Bronchus fibroblast of lung (primary cell): Measurements from ENCODE around the gene DRC1. TPM values are rescaled to one million over a fixed set of nuclear protein-coding genes. Genes with fewer than 3 reads are reported as not detected.

Source experiments
- total RNA-seq: library from RNA; depleted of rRNA; stranded (reverse); fragments of >200 nt; gene quantifications from 2 replicates; pipeline ENCODE4 v1.2.3, GENCODE V29; 2015

Gene DRC1
- total RNA-seq = not detected in 2 replicates

DNA sequence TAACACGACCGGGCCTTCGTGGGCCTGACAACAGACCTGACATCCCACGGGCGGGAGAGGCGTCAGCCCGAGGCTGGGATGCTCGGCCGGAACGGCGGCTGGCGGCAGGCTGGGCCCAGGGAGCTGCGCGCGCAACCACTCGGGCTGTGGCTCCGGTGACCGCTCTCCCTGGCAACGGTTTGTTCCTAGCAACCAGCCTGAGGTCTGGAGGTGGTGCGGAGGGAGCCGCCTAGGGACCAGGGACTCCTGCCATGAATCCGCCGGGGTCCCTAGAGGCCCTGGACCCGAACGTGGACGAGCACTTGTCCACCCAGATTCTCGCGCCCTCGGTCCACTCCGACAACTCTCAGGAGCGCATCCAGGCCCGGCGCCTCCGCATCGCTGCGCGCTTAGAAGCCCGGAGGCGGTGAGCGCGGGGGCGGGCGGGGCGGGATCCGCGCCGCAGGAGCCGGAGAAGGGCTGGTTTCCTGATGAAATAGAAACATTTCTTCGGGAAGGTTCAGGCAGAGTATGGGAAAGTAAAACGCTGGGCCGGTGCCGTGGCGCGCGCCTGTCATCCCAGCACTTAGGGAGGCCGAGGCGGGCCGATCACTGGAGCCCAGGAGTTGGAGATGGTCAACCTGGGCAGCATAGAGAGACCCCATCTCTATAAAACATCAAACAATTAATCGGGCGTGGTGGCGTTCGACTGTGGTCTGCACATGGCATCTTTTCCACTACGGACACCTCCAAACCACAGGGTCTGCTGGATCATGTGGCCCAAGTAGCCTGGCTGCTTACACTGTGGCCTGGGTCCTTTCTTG lies at the start of gene DRC1:
DRC1 (plus strand) TSS at position 182 of the 803 bp plus-strand sequence; CDS start at position 252, 70 bp downstream.

DNA sequence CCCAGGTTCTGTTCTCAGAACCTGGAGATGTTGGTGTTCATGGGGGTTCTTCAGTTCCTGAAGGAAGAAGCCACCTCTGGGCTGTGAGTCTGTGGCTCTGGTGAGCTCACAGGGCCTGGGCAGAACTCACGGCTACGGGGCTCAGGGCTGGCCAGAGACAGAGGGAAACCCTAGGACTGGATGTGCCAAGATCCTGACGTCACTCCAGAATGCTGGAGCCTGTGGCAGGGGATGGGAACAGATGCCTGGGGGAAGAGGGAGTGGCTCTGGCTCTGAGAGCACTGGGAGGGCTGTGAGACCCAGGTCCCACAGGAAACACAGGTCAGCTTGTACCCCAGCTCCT lies 76.2 kb downstream of the DRC1 start, which contains the start of gene OTOF:
OTOF (minus strand) TSS at position 214 of the 343 bp plus-strand sequence.

Other genes starting within 250 kb of the DRC1 start
- 0.34 and 0.45 TPM in 2 replicates for gene GAREM2, start 228.8 kb upstream of the DRC1 start, total RNA-seq
- 120 and 125 TPM in 2 replicates for gene HADHA, start 157.3 kb upstream of the DRC1 start, total RNA-seq
- 66.9 and 67.4 TPM in 2 replicates for gene HADHB, start 157.0 kb upstream of the DRC1 start, total RNA-seq
- gene SELENOI, start 55.8 kb upstream of the DRC1 start, total RNA-seq = 10.3 and 12.3 TPM in 2 replicates
- under 0.01 TPM in 1 of 2 replicates, not detected in the other for gene ADGRF3, start 55.1 kb upstream of the DRC1 start, total RNA-seq
- gene OTOF, start 76.2 kb downstream of the DRC1 start, total RNA-seq = not detected in 2 replicates
- gene CIB4, start 239.4 kb downstream of the DRC1 start, total RNA-seq = not detected in 2 replicates